HepG2 (cell line): ENCODE measurements around the gene IL6R. TPM values are rescaled to one million over a fixed set of nuclear protein-coding genes. Genes with fewer than 3 reads are reported as not detected.

Source experiments
- ATAC-seq: fragments of 200-7000 bp; cut with Tn5 transposase; 3 replicates; pipeline ENCODE4 v1.9.1; 2020; ENCODE audit warnings: mild to moderate bottlenecking, moderate library complexity
- BruUV-seq: library from RNA; stranded (reverse); fragments of 400-500 nt; replicated peaks from 2 replicates; lab custom pipeline; 2021; lab: Mats Ljungman, UMichigan
- CTCF ChIA-PET: fragments of 300-600 bp; formaldehyde crosslinking; extraction: SDS; loops from one replicate; lab custom pipeline; 2021; ENCODE audit warnings: low total read pairs, inconsistent platforms, low intra/inter-chr PET ratio; lab: Yijun Ruan, JAX
- POLR2A ChIA-PET: fragments of 350-600 bp; sonication (Branson Sonifier 250); formaldehyde crosslinking; loops from one replicate; lab custom pipeline; 2020; ENCODE audit warnings: antibody characterized with exemption, inconsistent platforms; lab: Yijun Ruan, JAX
- DNase-seq: peaks from one replicate; pipeline ENCODE4 v3.0.0-alpha.2; 2015; ENCODE audit warnings: low spot score
- FAIRE-seq: peaks from 3 replicates; lab custom pipeline; 2011; peaks lifted over from hg19 to GRCh38; lab: Jason Lieb, UNC
- H2AFZ ChIP-seq: one replicate; pipeline ENCODE4 v1.6.1; 2011; ENCODE audit warnings: low read length, inconsistent platforms
- H3K27ac ChIP-seq: fragments of 300-600 bp; 3 replicates; pipeline ENCODE4 v1.8.0; 2011; ENCODE audit warnings: mixed run types, mild to moderate bottlenecking, mixed read lengths, low read length, inconsistent platforms; ENCODE audit not compliant: insufficient read depth; ENCODE audit errors: extremely low read length
- H3K27me3 ChIP-seq, 2 experiments: fragments of 200-600 bp in 1 of 2; 2 replicates in 1 of 2; 3 replicates in 1 of 2; pipeline versions ENCODE4 v1.6.0 to v1.8.0; 2011; ENCODE audit warnings: low read length in 2 of 2, mild to moderate bottlenecking in 2 of 2, moderate library complexity in 2 of 2, inconsistent platforms in 1 of 2; ENCODE audit not compliant: insufficient read depth in 2 of 2, control insufficient read depth in 1 of 2
- H3K36me3 ChIP-seq, 2 experiments: fragments of 200-600 bp in 1 of 2; replicated peaks in 1 of 2; 2 replicates in 1 of 2; 3 replicates in 1 of 2; pipeline versions ENCODE4 v1.5.1 to v1.8.0; 2011; ENCODE audit warnings: low read length in 2 of 2, inconsistent platforms in 1 of 2; ENCODE audit not compliant: insufficient read depth in 2 of 2, control insufficient read depth in 1 of 2
- H3K4me1 ChIP-seq: 2 replicates; pipeline ENCODE4 v1.5.1; 2012; ENCODE audit warnings: low read length, inconsistent platforms; ENCODE audit not compliant: insufficient read depth
- H3K4me2 ChIP-seq: 2 replicates; pipeline ENCODE4 v1.6.0; 2011; ENCODE audit warnings: low read depth, low read length, inconsistent platforms
- H3K4me3 ChIP-seq, 3 experiments: fragments of 200-600 bp in 1 of 3; sonication (generic), shearing (Covaris generic) in 1 of 3; replicated peaks in 1 of 3; 2 replicates each; pipeline ENCODE4 v1.5.1; 2011 to 2016; ENCODE audit warnings: low read length in 3 of 3, inconsistent platforms in 2 of 3, low read depth in 2 of 3, mild to moderate bottlenecking in 2 of 3, control low read depth in 1 of 3, mixed read lengths in 1 of 3; ENCODE audit not compliant: insufficient read depth in 1 of 3
- H3K79me2 ChIP-seq: one replicate; pipeline ENCODE4 v1.6.1; 2011; ENCODE audit warnings: low read length, inconsistent platforms; ENCODE audit not compliant: insufficient read depth
- H3K9ac ChIP-seq: 2 replicates; pipeline ENCODE4 v1.6.0; 2011; ENCODE audit warnings: mild to moderate bottlenecking, low read depth, low read length, inconsistent platforms; ENCODE audit not compliant: insufficient read depth
- H3K9me3 ChIP-seq: 2 replicates; pipeline ENCODE4 v1.5.1; 2012; ENCODE audit warnings: mild to moderate bottlenecking, low read length
- H4K20me1 ChIP-seq: 2 replicates; pipeline ENCODE4 v1.6.0; 2011; ENCODE audit warnings: inconsistent platforms, mild to moderate bottlenecking, low read length, moderate library complexity; ENCODE audit not compliant: insufficient read depth
- ADNP ChIP-seq: sonication (generic); formaldehyde crosslinking; IDR thresholded peaks from 2 replicates; pipeline ENCODE4 v1.4.0; 2020; ENCODE audit warnings: missing genetic modification reagents
- ATAD3A ChIP-seq: sonication (generic); formaldehyde crosslinking; IDR thresholded peaks from 2 replicates; pipeline ENCODE4 v1.4.0; 2020; ENCODE audit warnings: missing genetic modification reagents
- DR1 ChIP-seq: sonication (generic); formaldehyde crosslinking; IDR thresholded peaks from 2 replicates; pipeline ENCODE4 v1.8.0; 2021; ENCODE audit warnings: mild to moderate bottlenecking, missing genetic modification reagents, inconsistent platforms
- ELF3 ChIP-seq: IDR thresholded peaks from 2 replicates; pipeline ENCODE4 v1.6.1; 2016; ENCODE audit warnings: missing genetic modification reagents, missing compliant biosample characterization
- GABPA ChIP-seq, 2 experiments: IDR thresholded peaks; 2 replicates each; pipeline ENCODE4 v1.6.1; 2011 to 2016; ENCODE audit warnings: low read depth in 2 of 2, low read length in 1 of 2, missing biosample characterization in 1 of 2, missing genetic modification characterization in 1 of 2
- LCORL ChIP-seq, 2 experiments: fragments of 450-650 bp in 1 of 2; sonication (generic) in 1 of 2; formaldehyde crosslinking in 1 of 2; IDR thresholded peaks; 2 replicates each; pipeline versions ENCODE4 v1.5.0 to v1.6.1; 2017 to 2020; ENCODE audit warnings: antibody characterized with exemption in 1 of 2, missing genetic modification reagents in 1 of 2
- SALL2 ChIP-seq: sonication (generic); formaldehyde crosslinking; IDR thresholded peaks from 2 replicates; pipeline ENCODE4 v1.8.1; 2023; ENCODE audit warnings: mild to moderate bottlenecking, missing genetic modification reagents, inconsistent platforms
- SSRP1 ChIP-seq: IDR thresholded peaks from 2 replicates; pipeline ENCODE4 v1.6.1; 2016; ENCODE audit warnings: control low read depth
- STAG1 ChIP-seq: sonication (generic); formaldehyde crosslinking; IDR thresholded peaks from 2 replicates; pipeline ENCODE4 v1.4.0; 2020; ENCODE audit warnings: missing genetic modification reagents
- TGIF2 ChIP-seq: IDR thresholded peaks from 2 replicates; pipeline ENCODE4 v1.6.1; 2016; ENCODE audit warnings: control low read depth, missing compliant biosample characterization
- ZNF34 ChIP-seq: sonication (generic); formaldehyde crosslinking; IDR thresholded peaks from 2 replicates; pipeline ENCODE4 v1.4.0; 2020; ENCODE audit warnings: mild to moderate bottlenecking, missing genetic modification reagents, borderline replicate concordance
- ZNF367 ChIP-seq: sonication (generic); formaldehyde crosslinking; IDR thresholded peaks from 2 replicates; pipeline ENCODE4 v1.4.0; 2020; ENCODE audit warnings: missing genetic modification reagents, borderline replicate concordance
- WGBS: methylation state at CpG from one replicate; pipeline ENCODE4 v1.1.6; 2017; ENCODE audit warnings: low lambda C conversion rate; 5-methylcytosine and 5-hydroxymethylcytosine counted together
- in situ Hi-C: cut with HindIII; loops from 2 replicates; pipeline ENCODE4 v1.10.0; 2017; ENCODE audit warnings: low pct_unique_long_range_greater_than_20kb; ENCODE audit not compliant: extremely low pct_ligation_motif_present
- intact Hi-C: fragments of 100-400 bp; cut with micrococcal nuclease; formaldehyde crosslinking; loops from one replicate; pipeline ENCODE4 v1.10.0; 2022; ENCODE audit not compliant: unreplicated experiment
- polyA plus RNA-seq, 8 experiments: library from polyadenylated mRNA; depleted of rRNA in 3 of 8; stranded (reverse) in 7 of 8; unstranded in 1 of 8; fragments of >200 nt; fragmentation: Illumina TruSeq in 4 of 8; extraction: Trizol in 4 of 8; gene quantifications; 2 replicates each; pipeline versions ENCODE4 v1.2.1 to v1.2.3, GENCODE V29; 2011 to 2016; ENCODE audit warnings: low read depth in 4 of 8, missing spikeins in 1 of 8, mixed read lengths in 1 of 8; ENCODE audit not compliant: insufficient read depth in 1 of 8
- total RNA-seq, 5 experiments: library from RNA; depleted of rRNA; stranded (reverse); fragments of >200 nt; fragmentation: Illumina TruSeq; extraction: Trizol; gene quantifications; 2 replicates each; pipeline ENCODE4 v1.2.3, GENCODE V29; 2016; ENCODE audit warnings: low read depth in 1 of 5
- TF ChIP-seq, protein P1 (sequence below): sonication (generic); formaldehyde crosslinking; IDR thresholded peaks from 2 replicates; pipeline ENCODE4 v1.5.0; 2020; ENCODE audit warnings: missing genetic modification reagents
- TF ChIP-seq, protein P2 (sequence below): sonication (generic); formaldehyde crosslinking; IDR thresholded peaks from 2 replicates; pipeline ENCODE4 v1.5.1; 2020; ENCODE audit warnings: mild to moderate bottlenecking, missing genetic modification reagents, borderline replicate concordance
- TF ChIP-seq, protein P3 (sequence below): sonication (generic); formaldehyde crosslinking; IDR thresholded peaks from 2 replicates; pipeline ENCODE4 v1.5.0; 2020; ENCODE audit warnings: mild to moderate bottlenecking, missing genetic modification reagents, moderate library complexity
- TF ChIP-seq, protein P4 (sequence below): sonication (generic); formaldehyde crosslinking; IDR thresholded peaks from 2 replicates; pipeline ENCODE4 v1.8.1; 2022; ENCODE audit warnings: mild to moderate bottlenecking, missing genetic modification reagents

Gene IL6R
- total and polyA plus RNA-seq, 2 of the 13 experiments (the other 11 are each of a cell fraction or from before 2014, with no cell fraction given), result 5.0 to 24.5 TPM

DNA sequence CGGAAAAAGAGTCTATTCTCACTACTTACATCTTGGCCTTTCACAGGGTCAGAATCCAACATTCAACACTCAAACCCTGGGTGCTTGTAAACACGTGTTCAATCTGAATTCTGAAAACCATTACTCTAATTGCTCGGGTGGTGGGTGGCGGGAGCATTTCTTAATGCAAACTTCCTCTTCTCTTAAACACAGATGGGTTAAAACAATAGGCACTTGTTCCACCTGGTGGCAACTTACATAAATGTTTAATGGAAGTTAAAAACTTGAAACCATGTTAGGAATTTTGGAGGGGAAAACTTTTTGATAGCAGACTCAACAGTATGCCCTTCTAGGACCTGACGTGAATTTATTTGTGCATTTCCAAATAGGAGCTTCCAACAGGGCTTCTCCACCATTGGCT lies 73.5 kb downstream of the IL6R start:
- H3K4me2 ChIP-seq, result no peak overlapping the region; the same call in 1 of the 2 replicates
- WGBS, result 10% methylated on average over 5 of the region's 5 CpGs
- H3K9ac ChIP-seq, result no peak overlapping the region
- ATAC-seq, result no peak
- no peaks in the 10 kb centered on the region for H3K36me3 ChIP-seq
- H3K27me3 ChIP-seq, result no peaks in the 10 kb centered on the region
- peaks cover 29% of the 10 kb centered on the region for H3K4me1 ChIP-seq
- H4K20me1 ChIP-seq, result no peaks in the 10 kb centered on the region
- intact Hi-C loops, result loop anchor here (1.0 kb wide), 1 partner anchor 73 kb away; the partner anchor contains the start of gene IL6R
- H2AFZ ChIP-seq, result no peak overlapping the region
- BruUV-seq, result no TSS peak
- ChIA-PET POLR2A (interaction anchor here (1.6 kb wide), 1 partner anchor 68 kb away, joined by 4 read pairs; no protein-coding TSS in a partner anchor), CTCF (interaction anchor here (2.1 to 2.3 kb wide), 2 partner anchors 68 to 263 kb away, joined by 9 to 14 read pairs; no protein-coding TSS in a partner anchor)
- no peaks in the 10 kb centered on the region for H3K9me3 ChIP-seq
- no peak overlapping the region for H3K27ac ChIP-seq
- FAIRE-seq, result no peak
- H3K79me2 ChIP-seq, result no peaks in the 10 kb centered on the region
- in situ Hi-C loops, result no loop called here
- H3K4me3 ChIP-seq, result no peak overlapping the region
- peak; percentile 52 for DNase-seq
- TF ChIP-seq, protein P1, sequence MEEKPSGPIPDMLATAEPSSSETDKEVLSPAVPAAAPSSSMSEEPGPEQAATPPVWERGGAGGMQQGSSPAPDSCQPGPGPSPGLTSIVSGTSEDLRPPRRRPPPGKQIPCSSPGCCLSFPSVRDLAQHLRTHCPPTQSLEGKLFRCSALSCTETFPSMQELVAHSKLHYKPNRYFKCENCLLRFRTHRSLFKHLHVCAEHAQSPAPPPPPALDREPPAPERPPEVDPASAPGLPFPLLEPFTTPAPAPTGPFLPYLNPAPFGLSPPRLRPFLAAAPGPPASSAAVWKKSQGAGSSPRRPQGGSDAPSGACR (CRISPR knock-in tag), result no peak
- TF ChIP-seq, protein P2, sequence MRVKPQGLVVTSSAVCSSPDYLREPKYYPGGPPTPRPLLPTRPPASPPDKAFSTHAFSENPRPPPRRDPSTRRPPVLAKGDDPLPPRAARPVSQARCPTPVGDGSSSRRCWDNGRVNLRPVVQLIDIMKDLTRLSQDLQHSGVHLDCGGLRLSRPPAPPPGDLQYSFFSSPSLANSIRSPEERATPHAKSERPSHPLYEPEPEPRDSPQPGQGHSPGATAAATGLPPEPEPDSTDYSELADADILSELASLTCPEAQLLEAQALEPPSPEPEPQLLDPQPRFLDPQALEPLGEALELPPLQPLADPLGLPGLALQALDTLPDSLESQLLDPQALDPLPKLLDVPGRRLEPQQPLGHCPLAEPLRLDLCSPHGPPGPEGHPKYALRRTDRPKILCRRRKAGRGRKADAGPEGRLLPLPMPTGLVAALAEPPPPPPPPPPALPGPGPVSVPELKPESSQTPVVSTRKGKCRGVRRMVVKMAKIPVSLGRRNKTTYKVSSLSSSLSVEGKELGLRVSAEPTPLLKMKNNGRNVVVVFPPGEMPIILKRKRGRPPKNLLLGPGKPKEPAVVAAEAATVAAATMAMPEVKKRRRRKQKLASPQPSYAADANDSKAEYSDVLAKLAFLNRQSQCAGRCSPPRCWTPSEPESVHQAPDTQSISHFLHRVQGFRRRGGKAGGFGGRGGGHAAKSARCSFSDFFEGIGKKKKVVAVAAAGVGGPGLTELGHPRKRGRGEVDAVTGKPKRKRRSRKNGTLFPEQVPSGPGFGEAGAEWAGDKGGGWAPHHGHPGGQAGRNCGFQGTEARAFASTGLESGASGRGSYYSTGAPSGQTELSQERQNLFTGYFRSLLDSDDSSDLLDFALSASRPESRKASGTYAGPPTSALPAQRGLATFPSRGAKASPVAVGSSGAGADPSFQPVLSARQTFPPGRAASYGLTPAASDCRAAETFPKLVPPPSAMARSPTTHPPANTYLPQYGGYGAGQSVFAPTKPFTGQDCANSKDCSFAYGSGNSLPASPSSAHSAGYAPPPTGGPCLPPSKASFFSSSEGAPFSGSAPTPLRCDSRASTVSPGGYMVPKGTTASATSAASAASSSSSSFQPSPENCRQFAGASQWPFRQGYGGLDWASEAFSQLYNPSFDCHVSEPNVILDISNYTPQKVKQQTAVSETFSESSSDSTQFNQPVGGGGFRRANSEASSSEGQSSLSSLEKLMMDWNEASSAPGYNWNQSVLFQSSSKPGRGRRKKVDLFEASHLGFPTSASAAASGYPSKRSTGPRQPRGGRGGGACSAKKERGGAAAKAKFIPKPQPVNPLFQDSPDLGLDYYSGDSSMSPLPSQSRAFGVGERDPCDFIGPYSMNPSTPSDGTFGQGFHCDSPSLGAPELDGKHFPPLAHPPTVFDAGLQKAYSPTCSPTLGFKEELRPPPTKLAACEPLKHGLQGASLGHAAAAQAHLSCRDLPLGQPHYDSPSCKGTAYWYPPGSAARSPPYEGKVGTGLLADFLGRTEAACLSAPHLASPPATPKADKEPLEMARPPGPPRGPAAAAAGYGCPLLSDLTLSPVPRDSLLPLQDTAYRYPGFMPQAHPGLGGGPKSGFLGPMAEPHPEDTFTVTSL (CRISPR knock-in tag), result no peak
- peak; percentile 31 for TF ChIP-seq STAG1 (CRISPR knock-in tag)
- no peak for TF ChIP-seq TGIF2 (CRISPR knock-in tag)
- no peak for TF ChIP-seq LCORL (IDR thresholded peaks at IDR 0.05)
- TF ChIP-seq LCORL (CRISPR knock-in tag; IDR thresholded peaks at IDR 0.05), result no peak
- TF ChIP-seq SALL2, result no peak
- TF ChIP-seq, protein P3, sequence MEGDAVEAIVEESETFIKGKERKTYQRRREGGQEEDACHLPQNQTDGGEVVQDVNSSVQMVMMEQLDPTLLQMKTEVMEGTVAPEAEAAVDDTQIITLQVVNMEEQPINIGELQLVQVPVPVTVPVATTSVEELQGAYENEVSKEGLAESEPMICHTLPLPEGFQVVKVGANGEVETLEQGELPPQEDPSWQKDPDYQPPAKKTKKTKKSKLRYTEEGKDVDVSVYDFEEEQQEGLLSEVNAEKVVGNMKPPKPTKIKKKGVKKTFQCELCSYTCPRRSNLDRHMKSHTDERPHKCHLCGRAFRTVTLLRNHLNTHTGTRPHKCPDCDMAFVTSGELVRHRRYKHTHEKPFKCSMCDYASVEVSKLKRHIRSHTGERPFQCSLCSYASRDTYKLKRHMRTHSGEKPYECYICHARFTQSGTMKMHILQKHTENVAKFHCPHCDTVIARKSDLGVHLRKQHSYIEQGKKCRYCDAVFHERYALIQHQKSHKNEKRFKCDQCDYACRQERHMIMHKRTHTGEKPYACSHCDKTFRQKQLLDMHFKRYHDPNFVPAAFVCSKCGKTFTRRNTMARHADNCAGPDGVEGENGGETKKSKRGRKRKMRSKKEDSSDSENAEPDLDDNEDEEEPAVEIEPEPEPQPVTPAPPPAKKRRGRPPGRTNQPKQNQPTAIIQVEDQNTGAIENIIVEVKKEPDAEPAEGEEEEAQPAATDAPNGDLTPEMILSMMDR (CRISPR knock-in tag), result peak; percentile 41
- no peak for TF ChIP-seq SSRP1 (CRISPR knock-in tag)
- no peak for TF ChIP-seq GABPA (IDR thresholded peaks at IDR 0.05; ENCODE audit: low read depth, low read length)
- TF ChIP-seq GABPA (CRISPR knock-in tag; IDR thresholded peaks at IDR 0.05; ENCODE audit: low read depth), result no peak
- TF ChIP-seq, protein P4, sequence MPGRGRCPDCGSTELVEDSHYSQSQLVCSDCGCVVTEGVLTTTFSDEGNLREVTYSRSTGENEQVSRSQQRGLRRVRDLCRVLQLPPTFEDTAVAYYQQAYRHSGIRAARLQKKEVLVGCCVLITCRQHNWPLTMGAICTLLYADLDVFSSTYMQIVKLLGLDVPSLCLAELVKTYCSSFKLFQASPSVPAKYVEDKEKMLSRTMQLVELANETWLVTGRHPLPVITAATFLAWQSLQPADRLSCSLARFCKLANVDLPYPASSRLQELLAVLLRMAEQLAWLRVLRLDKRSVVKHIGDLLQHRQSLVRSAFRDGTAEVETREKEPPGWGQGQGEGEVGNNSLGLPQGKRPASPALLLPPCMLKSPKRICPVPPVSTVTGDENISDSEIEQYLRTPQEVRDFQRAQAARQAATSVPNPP (CRISPR knock-in tag), result no peak
- 0 out of 2 replicates have a peak, but pooled peaks have one; percentile 25 for TF ChIP-seq ELF3 (CRISPR knock-in tag)
- TF ChIP-seq ATAD3A (CRISPR knock-in tag), result no peak
- no peak for TF ChIP-seq ZNF34
- TF ChIP-seq DR1 (CRISPR knock-in tag), result no peak
- TF ChIP-seq ZNF367 (CRISPR knock-in tag), result no peak
- TF ChIP-seq ADNP (CRISPR knock-in tag), result no peak
